HepG2 (cell line): Measurements from ENCODE around the gene XPNPEP3. TPM values are rescaled to one million over a fixed set of nuclear protein-coding genes. Genes with fewer than 3 reads are reported as not detected.

ENCODE experiments used
- E2F5 ChIP-seq: sonication (generic); formaldehyde crosslinking; conservative IDR thresholded peaks from 2 replicates; pipeline ENCODE4 v1.4.0; 2020; ENCODE audit warnings: missing genetic modification reagents
- ESRRA ChIP-seq: sonication (generic); formaldehyde crosslinking; IDR thresholded peaks from 2 replicates; pipeline ENCODE4 v1.5.1; 2020; ENCODE audit warnings: mild to moderate bottlenecking, low read depth, missing genetic modification reagents
- FOSL2 ChIP-seq: sonication (generic); formaldehyde crosslinking; IDR thresholded peaks from 2 replicates; pipeline ENCODE4 v1.4.0; 2020; ENCODE audit warnings: missing genetic modification reagents
- KAT7 ChIP-seq: IDR thresholded peaks from 2 replicates; pipeline ENCODE4 v1.6.1; 2018; ENCODE audit warnings: borderline replicate concordance, missing compliant biosample characterization
- KMT2B ChIP-seq: IDR thresholded peaks from 2 replicates; pipeline ENCODE4 v1.6.1; 2016; ENCODE audit warnings: missing genetic modification reagents, missing compliant biosample characterization
- MNT ChIP-seq: fragments of 450-650 bp; IDR thresholded peaks from 2 replicates; pipeline ENCODE4 v1.6.1; 2016
- NFKB2 ChIP-seq: sonication (generic); formaldehyde crosslinking; IDR thresholded peaks from 2 replicates; pipeline ENCODE4 v1.4.0; 2020; ENCODE audit warnings: missing genetic modification reagents, borderline replicate concordance
- RFX3 ChIP-seq: IDR thresholded peaks from 2 replicates; pipeline ENCODE4 v1.6.1; 2016; ENCODE audit warnings: missing biosample characterization, missing genetic modification reagents
- RORA ChIP-seq: sonication (generic); formaldehyde crosslinking; IDR thresholded peaks from 2 replicates; pipeline ENCODE4 v1.5.0; 2020; ENCODE audit warnings: mild to moderate bottlenecking, missing genetic modification reagents, moderate library complexity
- RXRB ChIP-seq: IDR thresholded peaks from 2 replicates; pipeline ENCODE4 v1.6.1; 2016; ENCODE audit warnings: borderline replicate concordance, missing genetic modification reagents, missing compliant biosample characterization
- SMC3 ChIP-seq: IDR thresholded peaks from 2 replicates; pipeline ENCODE4 v1.6.1; 2011; ENCODE audit warnings: low read length, improper control_type of control experiment
- SOX6 ChIP-seq, 2 experiments: fragments of 450-650 bp in 1 of 2; sonication (generic) in 1 of 2; formaldehyde crosslinking in 1 of 2; IDR thresholded peaks; 2 replicates each; pipeline versions ENCODE4 v1.4.0 to v1.6.1; 2017 to 2020; ENCODE audit warnings: antibody characterized with exemption in 1 of 2, mild to moderate bottlenecking in 1 of 2, missing genetic modification reagents in 1 of 2
- SRF ChIP-seq: IDR thresholded peaks from 2 replicates; pipeline ENCODE4 v1.6.1; 2011; ENCODE audit warnings: mild to moderate bottlenecking, low read depth, low read length, moderate library complexity
- TERF1 ChIP-seq: sonication (generic); formaldehyde crosslinking; IDR thresholded peaks from 2 replicates; pipeline ENCODE4 v1.8.0; 2022; ENCODE audit warnings: mild to moderate bottlenecking, missing genetic modification reagents, moderate library complexity
- ZNF12 ChIP-seq: sonication (generic); formaldehyde crosslinking; IDR thresholded peaks from 2 replicates; pipeline ENCODE4 v1.5.0; 2020; ENCODE audit warnings: missing genetic modification reagents
- ZNF264 ChIP-seq: sonication (generic); formaldehyde crosslinking; IDR thresholded peaks from 2 replicates; pipeline ENCODE4 v1.4.0; 2020; ENCODE audit warnings: missing genetic modification reagents
- ZNF414 ChIP-seq: sonication (generic); formaldehyde crosslinking; IDR thresholded peaks from 2 replicates; pipeline ENCODE4 v1.5.0; 2020; ENCODE audit warnings: missing genetic modification reagents
- ZNF430 ChIP-seq: sonication (generic); formaldehyde crosslinking; IDR thresholded peaks from 2 replicates; pipeline ENCODE4 v1.9.0; 2021; ENCODE audit warnings: mild to moderate bottlenecking, missing genetic modification reagents
- ZNF577 ChIP-seq: sonication (generic); formaldehyde crosslinking; IDR thresholded peaks from 2 replicates; pipeline ENCODE4 v1.4.0; 2020; ENCODE audit warnings: mild to moderate bottlenecking, low read depth, missing genetic modification reagents, borderline replicate concordance
- ZNF615 ChIP-seq: sonication (generic); formaldehyde crosslinking; IDR thresholded peaks from 2 replicates; pipeline ENCODE4 v1.5.0; 2020; ENCODE audit warnings: mild to moderate bottlenecking, missing genetic modification reagents, borderline replicate concordance
- ZNF674 ChIP-seq: sonication (generic); formaldehyde crosslinking; IDR thresholded peaks from 2 replicates; pipeline ENCODE4 v1.5.0; 2020; ENCODE audit warnings: low read depth, mild to moderate bottlenecking, missing genetic modification reagents
- ZNF678 ChIP-seq: sonication (generic); formaldehyde crosslinking; IDR thresholded peaks from 2 replicates; pipeline ENCODE4 v1.4.0; 2020; ENCODE audit warnings: mild to moderate bottlenecking, missing genetic modification reagents
- ZNF709 ChIP-seq: sonication (generic); formaldehyde crosslinking; IDR thresholded peaks from 2 replicates; pipeline ENCODE4 v1.5.0; 2020; ENCODE audit warnings: mild to moderate bottlenecking, missing genetic modification reagents
- ZNF737 ChIP-seq: sonication (generic); formaldehyde crosslinking; IDR thresholded peaks from 2 replicates; pipeline ENCODE4 v1.5.0; 2020; ENCODE audit warnings: missing genetic modification reagents, mild to moderate bottlenecking, borderline replicate concordance
- ZNF777 ChIP-seq: sonication (generic); formaldehyde crosslinking; IDR thresholded peaks from 2 replicates; pipeline ENCODE4 v1.4.0; 2020; ENCODE audit warnings: missing genetic modification reagents
- ZNF788 ChIP-seq: sonication (generic); formaldehyde crosslinking; IDR thresholded peaks from 2 replicates; pipeline ENCODE4 v1.5.0; 2020; ENCODE audit warnings: mild to moderate bottlenecking, missing genetic modification reagents, borderline replicate concordance
- polyA plus RNA-seq, 8 experiments: library from polyadenylated mRNA; depleted of rRNA in 3 of 8; stranded (reverse) in 7 of 8; unstranded in 1 of 8; fragments of >200 nt; fragmentation: Illumina TruSeq in 4 of 8; extraction: Trizol in 4 of 8; gene quantifications; 2 replicates each; pipeline versions ENCODE4 v1.2.1 to v1.2.3, GENCODE V29; 2011 to 2016; ENCODE audit warnings: low read depth in 4 of 8, missing spikeins in 1 of 8, mixed read lengths in 1 of 8; ENCODE audit not compliant: insufficient read depth in 1 of 8
- total RNA-seq, 5 experiments: library from RNA; depleted of rRNA; stranded (reverse); fragments of >200 nt; fragmentation: Illumina TruSeq; extraction: Trizol; gene quantifications; 2 replicates each; pipeline ENCODE4 v1.2.3, GENCODE V29; 2016; ENCODE audit warnings: low read depth in 1 of 5

XPNPEP3 gene
- total and polyA plus RNA-seq, 2 of the 13 experiments (the other 11 are each of a cell fraction or from before 2014, with no cell fraction given): 10.3 to 14.0 TPM

DNA sequence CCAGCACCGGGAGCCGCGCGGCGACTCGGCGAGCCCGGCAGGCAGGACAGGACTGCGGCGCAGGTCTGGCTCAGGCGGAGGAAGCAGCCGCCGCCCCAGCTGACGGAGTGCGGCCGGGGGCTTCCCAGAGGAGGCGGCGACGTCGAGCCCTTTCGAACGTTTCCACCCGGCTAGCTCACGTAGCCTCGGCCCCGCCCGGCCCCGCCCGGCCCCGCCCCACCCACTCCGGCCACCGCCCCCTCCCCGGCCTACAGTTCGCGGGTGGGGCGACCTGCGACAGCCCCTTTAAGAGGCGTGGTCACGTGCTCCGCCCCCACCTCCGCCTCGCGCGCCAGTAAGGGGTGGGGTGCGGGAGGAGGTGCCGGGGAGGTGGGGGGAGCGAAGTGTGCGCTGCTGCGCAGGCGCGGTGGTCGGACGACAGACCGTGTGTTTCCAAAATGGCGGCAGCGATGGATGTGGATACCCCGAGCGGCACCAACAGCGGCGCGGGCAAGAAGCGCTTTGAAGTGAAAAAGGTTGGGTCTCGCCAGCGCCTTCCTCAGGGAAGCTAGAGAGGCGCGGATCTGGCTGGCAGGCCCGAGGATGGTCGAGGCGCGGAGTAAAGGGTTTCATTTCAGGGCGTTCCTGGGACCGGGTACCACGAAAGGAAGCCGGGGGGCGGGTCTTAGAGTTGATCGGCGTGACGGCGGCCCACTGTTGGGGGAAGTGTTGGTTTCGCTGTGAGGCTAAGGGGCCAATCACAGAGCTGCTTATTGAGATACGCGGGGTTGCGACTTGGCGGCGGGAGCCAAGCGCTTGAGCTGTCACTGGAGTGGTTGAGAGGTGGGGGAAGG lies 94.2 kb downstream of the XPNPEP3 start, which contains the start of gene RBX1 (continued):
- TF ChIP-seq ZNF709 (0 out of 2 replicates have a peak, but pooled peaks have one; percentile 42), ZNF737 (no peak), SMC3 (no peak), ZNF615 (CRISPR knock-in tag) (no peak), RFX3 (CRISPR knock-in tag) (no peak), ZNF674 (0 out of 2 replicates have a peak, but pooled peaks have one; percentile 34), MNT (peak; percentile 59), ZNF12 (CRISPR knock-in tag) (0 out of 2 replicates have a peak, but pooled peaks have one; percentile 6), TERF1 (0 out of 2 replicates have a peak, but pooled peaks have one; percentile 68), RXRB (CRISPR knock-in tag) (peak; percentile 13; the same call in 1 of the 2 replicates), ZNF577 (no peak), FOSL2 (CRISPR knock-in tag) (0 out of 2 replicates have a peak, but pooled peaks have one; percentile 3), ZNF430 (0 out of 2 replicates have a peak, but pooled peaks have one; percentile 24), ZNF788 (CRISPR knock-in tag) (peak; percentile 44; the same call in 1 of the 2 replicates), KMT2B (CRISPR knock-in tag) (peak; percentile 66; the same call in 1 of the 2 replicates), SOX6 (IDR thresholded peaks at IDR 0.05) (no peak), SOX6 (CRISPR knock-in tag; IDR thresholded peaks at IDR 0.05) (peak; percentile 57; the same call in 1 of the 2 replicates), ZNF777 (CRISPR knock-in tag) (peak; percentile 84), NFKB2 (CRISPR knock-in tag) (peak; percentile 52; the same call in 1 of the 2 replicates), ZNF414 (CRISPR knock-in tag) (0 out of 2 replicates have a peak, but pooled peaks have one; percentile 13), ESRRA (CRISPR knock-in tag) (peak; percentile 61; the same call in 1 of the 2 replicates), ZNF678 (CRISPR knock-in tag) (peak; percentile 24; the same call in 1 of the 2 replicates), RORA (no peak), E2F5 (peak; percentile 51; the same call in 1 of the 2 replicates), ZNF264 (CRISPR knock-in tag) (0 out of 2 replicates have a peak, but pooled peaks have one; percentile 14), KAT7 (peak; percentile 87; the same call in 1 of the 2 replicates), SRF (no peak)
